ENCODE measurements around the gene SP9.

SP9 gene

GRCh38 chr2:174334781-174335251 is at the start of gene SP9:
Gene SP9, plus strand, starts transcription at chr2:174334954. Its CDS starts 139 bp downstream, at chr2:174335093.
- TF ChIP-seq MAX (IDR thresholded peaks at IDR 0.05), result peak; percentile 98
- no peak for TF ChIP-seq FOXM1 (IDR thresholded peaks at IDR 0.05; ENCODE audit: borderline replicate concordance, low read depth)
- TF ChIP-seq YY1 (IDR thresholded peaks at IDR 0.05; ENCODE audit: low read depth), result no peak
- TF ChIP-seq TCF12 (IDR thresholded peaks at IDR 0.05; ENCODE audit: low read depth), result 0 out of 2 replicates have a peak, but pooled peaks have one; percentile 30

- TF ChIP-seq CREB1 (IDR thresholded peaks at IDR 0.05; ENCODE audit: low read depth) (no peak), TEAD4 (IDR thresholded peaks at IDR 0.05) (no peak), RAD21 (IDR thresholded peaks at IDR 0.05; ENCODE audit: low read depth) (no peak), ZBTB7A (IDR thresholded peaks at IDR 0.05; ENCODE audit: low read depth) (no peak), EGR1 (IDR thresholded peaks at IDR 0.05) (no peak), REST (IDR thresholded peaks at IDR 0.05; ENCODE audit: low read depth) (no peak), MAX (IDR thresholded peaks at IDR 0.05) (no peak), YY1 (IDR thresholded peaks at IDR 0.05; ENCODE audit: low read depth) (no peak), USF1 (IDR thresholded peaks at IDR 0.05) (no peak), TAF1 (IDR thresholded peaks at IDR 0.05; ENCODE audit: low read depth) (no peak), EP300 (IDR thresholded peaks at IDR 0.05; ENCODE audit: borderline replicate concordance) (no peak), FOXM1 (IDR thresholded peaks at IDR 0.05; ENCODE audit: borderline replicate concordance, low read depth) (no peak), TCF12 (IDR thresholded peaks at IDR 0.05; ENCODE audit: low read depth) (no peak), NFIC (IDR thresholded peaks at IDR 0.05) (no peak), CEBPB (IDR thresholded peaks at IDR 0.05) (no peak)
Observed at GRCh38 chr2:174286172-174286571, 48.6 kb upstream of the SP9 start.

- no peak for TF ChIP-seq CEBPB (IDR thresholded peaks at IDR 0.05)
- no peak for TF ChIP-seq FOXM1 (IDR thresholded peaks at IDR 0.05; ENCODE audit: borderline replicate concordance, low read depth)
- no peak for TF ChIP-seq EGR1 (IDR thresholded peaks at IDR 0.05)
- no peak for TF ChIP-seq TAF1 (IDR thresholded peaks at IDR 0.05; ENCODE audit: low read depth)
- no peak for TF ChIP-seq TEAD4 (IDR thresholded peaks at IDR 0.05)
- no peak for TF ChIP-seq MAX (IDR thresholded peaks at IDR 0.05)
- TF ChIP-seq REST (IDR thresholded peaks at IDR 0.05; ENCODE audit: low read depth), result no peak
- TF ChIP-seq EP300 (IDR thresholded peaks at IDR 0.05; ENCODE audit: borderline replicate concordance), result no peak
- TF ChIP-seq ZBTB7A (IDR thresholded peaks at IDR 0.05; ENCODE audit: low read depth), result no peak
- TF ChIP-seq NFIC (IDR thresholded peaks at IDR 0.05), result no peak
- TF ChIP-seq CREB1 (IDR thresholded peaks at IDR 0.05; ENCODE audit: low read depth), result no peak
- no peak for TF ChIP-seq YY1 (IDR thresholded peaks at IDR 0.05; ENCODE audit: low read depth)
- no peak for TF ChIP-seq TCF12 (IDR thresholded peaks at IDR 0.05; ENCODE audit: low read depth)
- TF ChIP-seq RAD21 (IDR thresholded peaks at IDR 0.05; ENCODE audit: low read depth), result no peak
- TF ChIP-seq USF1 (IDR thresholded peaks at IDR 0.05), result no peak
Observed at GRCh38 chr2:174292908-174293307, 41.8 kb upstream of the SP9 start.

GRCh38 chr2:174300114-174300513 is 34.6 kb upstream of the SP9 start:
- no peak for TF ChIP-seq CEBPB (IDR thresholded peaks at IDR 0.05)
- no peak for TF ChIP-seq ZBTB7A (IDR thresholded peaks at IDR 0.05; ENCODE audit: low read depth)
- TF ChIP-seq USF1 (IDR thresholded peaks at IDR 0.05), result no peak
- no peak for TF ChIP-seq TCF12 (IDR thresholded peaks at IDR 0.05; ENCODE audit: low read depth)
- no peak for TF ChIP-seq MAX (IDR thresholded peaks at IDR 0.05)
- no peak for TF ChIP-seq NFIC (IDR thresholded peaks at IDR 0.05)
- TF ChIP-seq FOXM1 (IDR thresholded peaks at IDR 0.05; ENCODE audit: borderline replicate concordance, low read depth), result no peak
- no peak for TF ChIP-seq EGR1 (IDR thresholded peaks at IDR 0.05)
- TF ChIP-seq RAD21 (IDR thresholded peaks at IDR 0.05; ENCODE audit: low read depth), result no peak
- no peak for TF ChIP-seq TEAD4 (IDR thresholded peaks at IDR 0.05)
- TF ChIP-seq TAF1 (IDR thresholded peaks at IDR 0.05; ENCODE audit: low read depth), result no peak
- no peak for TF ChIP-seq REST (IDR thresholded peaks at IDR 0.05; ENCODE audit: low read depth)
- no peak for TF ChIP-seq YY1 (IDR thresholded peaks at IDR 0.05; ENCODE audit: low read depth)
- TF ChIP-seq CREB1 (IDR thresholded peaks at IDR 0.05; ENCODE audit: low read depth), result no peak
- TF ChIP-seq EP300 (IDR thresholded peaks at IDR 0.05; ENCODE audit: borderline replicate concordance), result no peak

Measured in Ishikawa (cell line).